Pancreas (tissue), 10 donors: ENCODE results near the gene DPP8. TPM values are rescaled to one million over a fixed set of nuclear protein-coding genes. Genes with fewer than 3 reads are reported as not detected.

ENCODE experiments used
- ATAC-seq, 4 donors: fragments of 200-7000 bp; cut with Tn5 transposase; one replicate each; pipeline versions ENCODE4 v1.8.0 to v1.9.1; 2020; ENCODE audit warnings: mild to moderate bottlenecking in 4 of 4, moderate library complexity in 4 of 4
- DNase-seq, 6 donors: peaks; one replicate each; pipeline ENCODE4 v3.0.0-alpha.2; 2020
- FAIRE-seq: peaks from 2 replicates; lab custom pipeline; 2012; peaks lifted over from hg19 to GRCh38; lab: Jason Lieb, UNC
- H3K27ac ChIP-seq, 4 donors: fragments of 200-600 bp; sonication (generic); 1 replicate in 3 of 4; 2 replicates in 1 of 4; pipeline versions ENCODE4 v1.5.0 to v1.8.0; 2020
- H3K27me3 ChIP-seq, 4 donors: fragments of 200-600 bp; one replicate each; pipeline ENCODE4 v1.8.0; 2021
- H3K36me3 ChIP-seq, 3 donors: fragments of 200-600 bp; sonication (generic) in 1 of 3; one replicate each; pipeline versions ENCODE4 v1.5.0 to v1.8.0; 2020 to 2021
- H3K4me1 ChIP-seq, 3 donors: fragments of 200-600 bp; one replicate each; pipeline ENCODE4 v1.8.0; 2021
- H3K4me3 ChIP-seq, 4 donors: fragments of 200-600 bp; sonication (generic) in 2 of 4; one replicate each; pipeline versions ENCODE4 v1.5.0 to v1.8.0; 2020 to 2021
- H3K9me3 ChIP-seq, 4 donors: fragments of 200-600 bp; one replicate each; pipeline ENCODE4 v1.8.0; 2021
- CTCF ChIP-seq, 4 donors: fragments of 200-600 bp; sonication (generic) in 3 of 4; IDR thresholded peaks; one replicate each; pipeline versions ENCODE4 v1.5.0 to v1.8.0; 2021; ENCODE audit warnings: antibody characterized with exemption in 4 of 4
- WGBS, 2 donors: extraction: QIAGEN DNeasy Blood & Tissue Kit; methylation state at CpG; one replicate each; pipeline ENCODE4 v1.1.7; 2013; 5-methylcytosine and 5-hydroxymethylcytosine counted together
- intact Hi-C, 3 donors: fragments of 100-400 bp; cut with DNase I; formaldehyde crosslinking; loops; one replicate each; pipeline versions ENCODE4 v1.11.1 to v1.14.2; 2022
- polyA plus RNA-seq, 2 donors: library from polyadenylated mRNA; stranded (reverse); fragments of 200-250 nt; gene quantifications; one replicate each; pipeline ENCODE4 v1.2.3, GENCODE V29; 2013
- total RNA-seq, 6 donors: library from RNA; stranded (reverse); fragmentation: NEBNext Ultra II Directional in 4 of 6; extraction: Animal tissue kit (Norgen Biotek cat#: 25700) in 4 of 6; gene quantifications; one replicate each; pipeline versions ENCODE4 v1.2.1 to v1.2.4, GENCODE V29; 2021 to 2023
- donor health status: healthy with polysubstance abuse.
- donor health status: DM: no; HTN: no; CAD: no; lungs with moderate emphysema.
- donor health status: DM: no; HTN: no; CAD: no.
- donor health status: control.
- donor health status: control.
- donor health status: Bipolar disorder and iron deficiency.
- donor health status: DM: yes; HTN: yes; CAD: no.
- donor health status: DM: no; HTN: no; CAD: no.
- donor health status: DM: no; HTN: no; CAD: no.
- donor health status: DM: yes; HTN: yes; CAD: no.

The DPP8 gene
- total and polyA plus RNA-seq, 8 donors: 4.7 to 17.1 (median 12.3) TPM

DNA sequence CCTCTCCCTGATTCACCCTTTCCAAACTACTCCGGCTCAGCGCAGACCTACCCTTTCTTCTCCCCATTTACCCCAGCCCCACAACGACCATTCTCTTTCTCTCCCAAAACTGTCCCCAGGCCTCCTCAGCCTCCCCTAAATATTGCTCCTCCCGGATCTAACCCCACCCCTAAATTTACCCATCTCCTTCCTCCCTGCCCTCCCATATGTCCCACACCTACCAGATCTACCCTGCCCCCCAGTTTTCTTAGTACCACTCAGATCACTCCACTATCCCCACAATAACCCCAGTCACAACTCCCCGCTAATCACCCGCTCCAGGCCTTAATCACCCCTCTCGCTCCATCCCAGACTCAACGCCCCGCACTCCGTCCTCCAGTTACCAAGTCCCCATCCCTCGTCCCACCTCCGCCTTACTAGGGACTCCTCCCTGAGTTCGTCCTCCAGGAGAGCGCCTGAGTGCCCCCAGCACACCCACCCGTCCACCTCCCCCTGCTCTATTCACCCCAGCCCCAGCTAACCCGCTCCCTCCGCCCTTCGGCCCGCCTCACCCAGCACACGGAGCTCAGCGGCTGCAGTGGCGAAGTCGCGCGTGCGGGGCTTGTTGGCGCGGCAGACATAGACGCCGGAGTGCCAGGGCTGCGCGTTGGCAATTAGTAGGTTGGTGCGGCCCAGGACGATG, 121.1 kb downstream of the DPP8 start:
- H3K36me3 ChIP-seq: no peaks in the 10 kb centered on the region
- intact Hi-C loops: no loop called here
- 74 to 80% methylated on average over 34 of the region's 34 CpGs for WGBS, 2 donors

GRCh38 chr15:65395567-65396202, 121.8 kb downstream of the DPP8 start:
- TF ChIP-seq CTCF (IDR thresholded peaks at IDR 0.05): no peak
- Histone ChIP-seq H3K36me3 (no peaks in the 10 kb centered on the region), H3K9me3 (no peaks in the 10 kb centered on the region), H3K4me3 (no peak overlapping the region), H3K27me3 (no peaks in the 10 kb centered on the region), H3K27ac (no peak overlapping the region), H3K4me1 (no peaks in the 10 kb centered on the region)
- 63 to 67% methylated on average over 45 to 72 of the region's 72 CpGs for WGBS, 2 donors
- DNase-seq: no peak
- no peak for ATAC-seq
- intact Hi-C loops: no loop called here
- no peak for FAIRE-seq

More for the DNA sequence above, 121.1 kb downstream of the DPP8 start:
- H3K9me3 ChIP-seq: no peaks in the 10 kb centered on the region
- ATAC-seq (no peak), DNase-seq (no peak), FAIRE-seq (no peak)
- H3K4me1 ChIP-seq: peaks cover 0 to 6% (median 0%) of the 10 kb centered on the region in 3 donors
- H3K27me3 ChIP-seq: no peaks in the 10 kb centered on the region
- no peak overlapping the region for H3K27ac ChIP-seq
- no peak overlapping the region for H3K4me3 ChIP-seq
- TF ChIP-seq CTCF (IDR thresholded peaks at IDR 0.05): no peak

DNA sequence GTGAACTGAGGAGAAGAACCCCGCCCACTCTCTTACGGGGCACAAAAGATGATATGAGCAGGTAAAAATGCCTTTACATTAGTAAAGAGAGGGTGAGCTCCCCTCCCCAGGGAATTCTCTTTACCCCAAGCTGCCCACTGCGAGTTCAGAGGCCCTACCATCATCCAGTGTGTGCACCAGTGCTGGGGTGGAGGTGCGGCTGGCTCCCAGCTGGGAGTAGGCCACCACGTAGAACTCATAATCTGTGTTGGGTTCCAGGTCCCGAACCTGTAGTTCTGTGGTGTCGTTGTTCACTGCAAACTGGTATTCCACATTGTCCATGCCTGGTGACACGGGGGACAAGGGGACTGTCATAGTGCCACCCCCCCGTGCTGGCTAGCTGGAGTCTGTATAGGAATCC, 122.6 kb downstream of the DPP8 start:
- 83 to 87% methylated on average over 9 of the region's 9 CpGs for WGBS, 2 donors
- intact Hi-C loops: no loop called here
- Histone ChIP-seq H3K36me3 (no peaks in the 10 kb centered on the region), H3K4me1 (no peaks in the 10 kb centered on the region), H3K4me3 (no peak overlapping the region), H3K27me3 (no peaks in the 10 kb centered on the region), H3K9me3 (no peaks in the 10 kb centered on the region), H3K27ac (no peak overlapping the region)
- FAIRE-seq (no peak), DNase-seq (no peak), ATAC-seq (no peak)
- TF ChIP-seq CTCF (IDR thresholded peaks at IDR 0.05): no peak

- DNase-seq (no peak), FAIRE-seq (no peak), ATAC-seq (no peak)
- intact Hi-C loops: no loop called here
- no peak overlapping the region for H3K4me3 ChIP-seq
- WGBS, 2 donors: 81 to 85% methylated on average over 11 of the region's 11 CpGs
- H3K4me1 ChIP-seq: no peaks in the 10 kb centered on the region
- H3K27me3 ChIP-seq: no peaks in the 10 kb centered on the region
- no peaks in the 10 kb centered on the region for H3K9me3 ChIP-seq
- no peaks in the 10 kb centered on the region for H3K36me3 ChIP-seq
- no peak for TF ChIP-seq CTCF (IDR thresholded peaks at IDR 0.05)
- H3K27ac ChIP-seq: no peak overlapping the region
Measured at GRCh38 chr15:65394280-65394789, 123.2 kb downstream of the DPP8 start.

- no peak for FAIRE-seq
- WGBS, 2 donors: 83 to 86% methylated on average over 8 of the region's 8 CpGs
Measured at GRCh38 chr15:65393557-65393956, 123.9 kb downstream of the DPP8 start.

More at GRCh38 chr15:65393557-65393956, 123.9 kb downstream of the DPP8 start:
- ATAC-seq (no peak), DNase-seq (no peak)
- Histone ChIP-seq H3K27me3 (no peaks in the 10 kb centered on the region), H3K27ac (no peak overlapping the region), H3K9me3 (no peaks in the 10 kb centered on the region), H3K36me3 (no peaks in the 10 kb centered on the region), H3K4me3 (no peak overlapping the region), H3K4me1 (no peaks in the 10 kb centered on the region)
- intact Hi-C loops: no loop called here
- no peak for TF ChIP-seq CTCF (IDR thresholded peaks at IDR 0.05)
